Activated T-helper 1 cell treated with anti-CD3 and anti-CD28 coated beads, Interleukin-2, amount 50 U/mL, for 16 hours (primary cell): ENCODE data around the gene DSCAML1.

Source experiments
- DNase-seq, 2 donors: peaks; one replicate each; pipeline ENCODE4 v3.0.0-alpha.2; 2020; ENCODE audit warnings: low read depth in 1 of 2, low spot score in 1 of 2

The DSCAML1 gene

GRCh38 chr11:117670443-117670842 is 126.6 kb downstream of the DSCAML1 start:
- DNase-seq: no peak

DNA sequence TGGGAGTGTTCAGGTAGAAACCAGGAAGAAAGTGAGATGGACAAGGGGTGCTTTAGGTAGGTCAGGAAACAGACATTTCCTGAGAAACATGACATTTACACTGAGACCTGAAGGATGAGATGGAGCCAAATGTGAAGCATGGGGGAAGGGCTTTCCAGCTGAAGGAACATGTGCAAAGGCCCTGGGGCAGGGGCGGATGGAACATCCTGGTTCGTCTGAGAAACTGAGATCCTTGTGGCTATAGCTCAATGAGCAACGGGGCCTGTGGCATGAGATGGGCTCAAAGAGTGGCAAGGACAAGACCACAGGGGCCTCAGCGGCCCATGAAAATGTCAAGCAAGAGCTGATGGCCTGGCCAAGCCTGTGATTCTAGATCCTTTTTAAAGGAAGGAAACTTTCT is 127.4 kb downstream of the DSCAML1 start:
- no peak for DNase-seq

GRCh38 chr11:117669062-117669461 is 128.0 kb downstream of the DSCAML1 start:
- no peak for DNase-seq

GRCh38 chr11:117668321-117668751 is 128.7 kb downstream of the DSCAML1 start:
- DNase-seq: no peak

DNA sequence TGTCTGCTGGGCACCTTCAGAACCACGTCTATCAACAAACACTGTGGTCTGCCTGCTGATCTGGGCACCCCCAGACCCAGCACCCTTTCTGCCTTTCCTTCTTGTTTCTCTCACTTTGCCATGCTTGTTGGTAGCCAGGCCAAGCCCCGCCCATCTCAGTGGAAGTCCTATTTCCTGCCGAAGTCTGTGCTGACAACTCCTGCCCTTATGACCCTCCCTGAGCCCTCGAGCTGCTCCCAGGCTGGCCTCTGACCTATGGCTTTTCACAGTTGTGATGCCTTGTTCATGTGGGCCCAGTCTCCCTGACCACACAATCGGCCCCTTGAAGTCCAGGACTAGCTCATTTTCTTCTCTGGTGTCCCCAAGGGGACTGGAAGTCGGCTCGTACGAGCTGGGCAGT is 132.1 kb downstream of the DSCAML1 start:
- no peak for DNase-seq

DNA sequence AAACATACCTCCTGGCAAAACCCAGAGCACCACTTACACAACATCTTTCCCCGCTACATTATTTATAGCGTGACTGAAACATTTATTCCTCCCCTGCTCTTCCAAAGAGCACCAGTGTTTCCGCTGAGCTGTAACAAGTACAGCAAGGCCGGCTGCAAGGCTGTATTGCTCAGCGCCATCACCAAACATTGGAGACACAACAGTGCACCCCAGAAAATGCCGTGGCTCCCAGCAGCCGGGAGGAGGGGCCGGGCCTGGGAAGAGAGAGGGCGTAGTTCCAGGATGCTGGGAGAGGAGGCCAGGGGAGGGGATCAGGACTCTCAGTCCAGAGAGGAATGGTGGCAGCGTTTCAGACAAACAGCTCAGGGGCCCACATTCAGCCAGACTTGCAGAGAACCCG is 133.2 kb downstream of the DSCAML1 start:
- DNase-seq: no peak

DNA sequence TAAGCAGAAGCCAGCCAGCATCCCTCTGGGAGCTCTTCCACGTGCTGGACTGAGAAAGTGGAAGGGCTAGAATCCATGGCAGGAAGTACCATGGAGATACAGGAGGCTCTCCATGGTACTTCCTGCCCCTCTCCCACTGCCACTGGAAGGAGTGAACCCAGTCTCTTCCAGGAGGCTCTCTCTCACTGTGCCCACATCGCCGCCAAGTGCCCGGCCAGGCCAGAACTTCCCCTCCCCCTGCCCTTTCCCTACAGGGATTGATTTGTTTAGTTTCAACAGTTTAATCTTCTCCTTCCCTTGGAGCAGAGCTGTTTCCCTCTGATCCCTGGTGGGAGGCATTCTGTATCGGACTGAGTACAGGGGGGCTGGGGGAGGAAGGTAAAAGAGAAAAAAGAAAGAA is 133.6 kb downstream of the DSCAML1 start:
- no peak for DNase-seq

- no peak for DNase-seq
These were observed 134.2 kb downstream of the DSCAML1 start for GRCh38 chr11:117662671-117663269.

DNA sequence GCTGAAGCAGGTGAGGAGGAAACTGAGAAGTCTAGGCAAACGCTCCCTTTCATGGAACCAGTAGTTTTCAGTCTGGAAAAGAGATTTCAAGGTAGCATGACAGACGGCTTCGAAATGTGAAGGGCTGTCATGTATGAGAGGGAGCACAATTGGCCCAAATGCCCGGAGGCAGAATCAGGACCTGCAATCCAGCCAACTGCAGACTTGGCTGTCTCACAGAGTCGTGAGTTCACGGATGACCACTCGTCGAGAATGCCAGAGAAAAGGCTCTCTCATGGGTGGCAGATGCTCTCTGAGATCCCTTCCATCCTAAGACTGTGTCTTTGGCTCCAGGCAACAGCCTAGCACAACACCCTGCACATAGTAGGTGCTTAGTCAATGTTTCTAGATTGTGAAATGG is 134.8 kb downstream of the DSCAML1 start:
- DNase-seq: no peak

- DNase-seq: no peak
These were observed 138.2 kb downstream of the DSCAML1 start for GRCh38 chr11:117658809-117659208.

GRCh38 chr11:117657794-117658193 is 139.2 kb downstream of the DSCAML1 start:
- no peak for DNase-seq

DNA sequence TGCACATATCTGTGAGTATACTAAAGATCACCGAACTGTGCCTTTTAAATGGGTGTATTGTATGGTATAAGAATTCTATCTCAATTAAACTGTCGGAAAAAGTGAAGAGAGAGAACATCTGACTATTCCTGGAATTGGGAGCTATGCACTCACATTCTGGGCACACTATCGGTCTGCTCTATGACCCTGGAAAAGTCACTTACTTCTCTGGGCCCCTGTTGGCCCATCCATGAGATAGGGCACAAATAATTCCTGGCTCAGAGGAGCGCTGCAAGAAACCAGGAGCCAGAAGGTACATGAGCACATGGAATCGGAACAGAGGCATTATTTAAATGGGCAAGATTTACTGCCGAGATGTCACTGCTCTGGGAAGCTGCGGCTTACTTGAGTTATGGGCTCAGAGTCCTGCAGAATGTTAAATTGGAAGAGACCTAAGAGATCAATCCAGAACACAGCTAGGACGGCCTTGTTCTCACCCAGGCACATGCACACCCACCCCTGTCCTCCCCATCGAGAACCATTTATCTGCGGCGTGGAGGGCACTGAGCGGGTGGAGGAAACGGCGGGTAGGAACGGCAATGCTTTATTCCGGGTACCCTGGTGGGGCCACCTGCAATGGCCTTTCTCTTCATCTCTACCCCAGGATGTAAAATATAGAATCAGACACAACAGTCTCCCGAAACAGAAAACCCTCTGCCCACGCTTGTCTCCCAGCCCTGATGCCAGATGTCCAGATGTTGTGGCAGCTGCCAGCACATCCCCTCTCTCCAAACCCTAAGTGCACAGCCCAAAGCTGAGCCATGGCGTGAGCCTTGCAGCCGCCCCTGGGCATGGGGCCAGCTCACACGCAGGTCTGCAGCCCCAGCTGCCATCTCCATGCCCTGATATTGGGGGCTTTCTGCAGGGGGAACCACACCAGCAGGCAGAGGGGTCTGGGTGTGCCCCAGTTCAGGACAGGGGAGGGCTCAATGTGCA is 142.4 kb downstream of the DSCAML1 start:
- DNase-seq: no peak

- DNase-seq: no peak
These were observed 144.5 kb downstream of the DSCAML1 start for GRCh38 chr11:117652521-117652920.

DNA sequence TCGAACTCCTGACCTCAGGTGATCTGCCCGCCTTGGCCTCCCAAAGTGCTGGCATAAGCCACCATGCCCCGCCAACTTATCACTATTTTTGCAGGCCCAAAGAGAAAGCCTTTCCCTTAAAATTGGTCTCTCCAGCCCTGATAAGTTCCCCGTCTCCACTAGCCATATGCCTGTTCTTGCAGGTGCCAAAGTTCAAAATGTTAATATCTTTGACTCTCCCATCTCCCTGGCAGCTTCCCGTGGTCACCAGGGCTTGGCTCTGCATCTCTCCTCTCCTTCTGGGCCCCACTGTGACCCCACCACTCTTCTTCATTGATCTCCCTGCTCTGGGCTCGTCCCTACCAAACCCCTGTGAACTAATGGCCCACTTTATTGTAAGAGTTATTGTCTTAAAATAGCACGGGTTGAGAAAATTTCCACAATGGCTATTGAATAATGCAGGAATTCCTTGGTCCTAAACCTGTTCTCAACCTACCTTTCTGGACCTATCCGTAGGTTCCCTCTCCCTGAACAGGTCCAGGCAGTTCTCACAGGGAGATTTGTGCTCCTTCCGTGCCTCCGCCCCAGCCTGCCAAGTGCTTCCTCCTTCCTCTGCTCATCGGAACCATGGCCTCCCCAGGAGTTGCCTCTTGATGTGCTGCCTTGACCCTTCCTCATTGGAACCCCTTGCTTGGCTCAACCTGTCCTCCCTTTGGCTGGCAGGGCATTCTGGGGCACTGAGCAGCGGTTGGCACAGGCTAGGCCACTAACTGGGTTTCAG is 147.5 kb downstream of the DSCAML1 start:
- DNase-seq: no peak

DNA sequence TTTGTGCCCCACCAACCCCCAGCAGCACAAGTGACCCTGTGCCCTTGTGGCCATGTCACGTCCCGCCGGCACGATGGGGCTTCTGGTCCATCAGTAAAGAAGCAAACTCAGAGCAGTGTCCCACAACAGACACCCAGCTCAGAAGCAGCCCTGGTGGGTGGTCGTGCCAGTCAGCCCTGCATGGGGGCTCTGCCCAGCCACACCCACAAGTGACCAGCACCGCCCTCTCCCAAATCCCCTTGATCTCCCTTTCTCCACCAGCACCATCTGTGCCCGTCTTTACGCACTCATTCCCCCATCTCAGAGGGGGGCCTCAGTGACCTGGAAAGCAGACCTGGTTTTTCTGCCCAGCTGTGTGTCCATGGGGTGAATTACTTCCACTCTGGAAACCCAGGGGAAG is 149.1 kb downstream of the DSCAML1 start:
- DNase-seq: no peak

GRCh38 chr11:117647207-117647606 is 149.8 kb downstream of the DSCAML1 start:
- no peak for DNase-seq

DNA sequence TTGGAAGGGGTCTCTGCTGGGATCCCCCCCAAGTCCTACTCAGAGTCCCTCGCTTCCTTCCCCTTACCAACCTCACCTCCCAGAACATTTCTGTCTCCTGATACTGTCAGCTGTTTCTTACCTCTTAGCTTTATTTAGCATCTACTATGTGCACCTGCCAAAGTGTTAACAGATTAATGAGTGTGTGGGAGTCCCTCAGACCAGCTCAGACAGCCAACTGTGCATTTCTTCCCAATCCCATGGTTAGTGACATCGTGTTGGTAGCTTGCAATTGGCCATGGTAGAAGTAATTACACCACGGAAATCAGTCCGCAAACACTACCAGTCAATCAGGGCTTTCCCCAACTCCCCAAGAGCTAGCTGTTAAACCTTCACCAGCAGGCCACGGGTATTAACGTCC is 150.6 kb downstream of the DSCAML1 start:
- DNase-seq: no peak

GRCh38 chr11:117644403-117645155 is 152.4 kb downstream of the DSCAML1 start:
- DNase-seq: no peak

DNA sequence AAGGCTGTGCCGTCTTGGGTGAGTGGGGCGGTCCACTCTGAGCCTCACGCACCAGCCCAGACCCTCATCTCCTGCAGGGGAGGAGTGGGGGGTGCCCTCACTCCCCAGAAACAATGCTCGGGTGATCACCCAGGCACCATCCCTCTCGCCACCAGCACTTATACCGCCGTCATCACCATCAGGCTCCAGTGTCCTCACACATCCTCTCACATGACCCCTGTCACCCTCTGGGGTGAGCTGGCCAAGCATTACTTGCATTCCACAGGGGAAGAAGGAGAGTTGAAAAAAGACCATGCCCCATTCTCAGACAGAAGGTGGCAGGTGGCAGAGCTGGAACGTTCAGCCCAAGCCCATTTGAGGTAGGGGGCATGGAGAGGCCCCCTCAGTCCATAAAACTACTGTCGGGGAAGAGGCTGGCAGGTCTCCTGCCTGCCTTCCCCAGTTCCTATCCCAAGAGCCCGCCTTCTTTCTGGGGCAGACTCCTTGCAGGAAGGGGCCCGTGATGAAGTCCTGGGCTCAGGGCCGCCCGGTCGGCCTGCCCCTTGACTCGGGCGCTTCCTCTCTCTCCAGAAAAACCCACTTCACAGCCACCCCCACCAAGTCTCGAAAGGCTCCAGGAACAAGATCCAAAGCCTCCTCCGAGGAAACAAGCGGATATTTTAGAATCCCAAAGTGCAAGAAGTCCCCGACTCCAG is 153.3 kb downstream of the DSCAML1 start:
- no peak for DNase-seq

DNA sequence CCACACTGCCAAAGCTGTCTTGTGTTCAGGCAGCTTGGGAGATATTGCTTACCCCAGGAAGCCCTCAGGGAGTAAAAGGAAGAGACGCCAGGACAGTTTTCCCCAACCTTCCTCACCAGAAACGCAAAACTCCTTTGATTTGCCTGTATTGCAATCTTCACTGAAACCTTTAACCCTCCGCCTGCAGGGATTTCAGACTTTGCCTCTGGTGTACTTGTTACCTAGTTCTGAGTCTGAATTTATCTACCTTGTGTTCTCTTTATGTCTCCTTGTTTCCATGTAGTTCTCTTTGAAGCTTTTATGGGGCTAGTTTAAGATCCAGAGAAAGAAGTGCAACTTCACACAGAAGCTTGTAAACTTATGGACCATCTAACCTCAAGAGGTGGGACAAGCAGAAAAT is 154.2 kb downstream of the DSCAML1 start:
- no peak for DNase-seq
